A549 (cell line): ENCODE measurements around the gene ZNF775. TPM values are rescaled to one million over a fixed set of nuclear protein-coding genes. Genes with fewer than 3 reads are reported as not detected.

Experiments used
- ATAC-seq, 2 experiments: fragments of 200-7000 bp in 1 of 2; fragments of >200 bp in 1 of 2; cut with Nextera tagmentation in 1 of 2; cut with Tn5 transposase in 1 of 2; 3 replicates each; pipeline versions ENCODE4 v1.8.0 to v1.9.1; 2018 to 2020; ENCODE audit warnings: mild to moderate bottlenecking in 1 of 2, moderate library complexity in 1 of 2
- CTCF ChIA-PET: fragments of 300-600 bp; sonication (Branson Sonifier 250); formaldehyde crosslinking; extraction: SDS; loops from one replicate; lab custom pipeline; 2021; ENCODE audit warnings: antibody characterized with exemption, inconsistent platforms; lab: Yijun Ruan, JAX
- POLR2A ChIA-PET: fragments of 350-600 bp; formaldehyde crosslinking; extraction: SDS; loops from one replicate; lab custom pipeline; 2021; ENCODE audit warnings: antibody characterized with exemption, inconsistent platforms; lab: Yijun Ruan, JAX
- DNase-seq, 2 experiments: peaks; one replicate each; pipeline versions ENCODE4 v3.0.0 to v3.0.0-alpha.2; 2011 to 2016; ENCODE audit warnings: low read depth in 1 of 2, low spot score in 1 of 2
- FAIRE-seq: peaks from 2 replicates; lab custom pipeline; 2011; peaks lifted over from hg19 to GRCh38; lab: Jason Lieb, UNC
- H3K27ac ChIP-seq, 2 experiments: fragments of >200 bp; sonication (Bioruptor Twin); formaldehyde crosslinking; 3 replicates each; pipeline ENCODE4 v1.5.1; 2016 to 2017
- H3K4me1 ChIP-seq: fragments of >200 bp; sonication (Bioruptor Twin); formaldehyde crosslinking; 3 replicates; pipeline ENCODE4 v1.6.1; 2016
- H3K4me2 ChIP-seq: fragments of >200 bp; sonication (Bioruptor Twin); formaldehyde crosslinking; 3 replicates; pipeline ENCODE4 v1.6.1; 2016
- H3K4me3 ChIP-seq: fragments of >200 bp; sonication (Bioruptor Twin); formaldehyde crosslinking; 3 replicates; pipeline ENCODE4 v1.5.1; 2016
- H3K9me3 ChIP-seq: fragments of >200 bp; sonication (Bioruptor Twin); formaldehyde crosslinking; 3 replicates; pipeline ENCODE4 v1.6.1; 2016
- ATOH8 ChIP-seq: fragments of 250-450 bp; sonication (Bioruptor Pico); IDR thresholded peaks from 2 replicates; pipeline ENCODE4 v1.5.0; 2020; ENCODE audit warnings: low read depth, mild to moderate bottlenecking, moderate library complexity
- CHD4 ChIP-seq: fragments of 200-600 bp; sonication (generic); IDR thresholded peaks from 2 replicates; pipeline ENCODE4 v1.6.1; 2016; ENCODE audit warnings: antibody characterized with exemption, mild to moderate bottlenecking, borderline replicate concordance
- EHMT2 ChIP-seq: fragments of 200-600 bp; sonication (generic); IDR thresholded peaks from 2 replicates; pipeline ENCODE4 v1.6.1; 2016; ENCODE audit warnings: antibody characterized with exemption, low read depth, mild to moderate bottlenecking, moderate library complexity
- ELK1 ChIP-seq: fragments of 150-350 bp; IDR thresholded peaks from 2 replicates; pipeline ENCODE4 v1.6.1; 2014; ENCODE audit warnings: low read depth, mild to moderate bottlenecking, low read length
- FOSL2 ChIP-seq, 2 experiments: fragments of 450-650 bp in 1 of 2; fragments of >200 bp in 1 of 2; sonication (Bioruptor Twin) in 1 of 2; formaldehyde crosslinking; IDR thresholded peaks; 2 replicates each; pipeline versions ENCODE4 v1.5.0 to v1.6.1; 2016 to 2020; ENCODE audit warnings: mild to moderate bottlenecking in 1 of 2, moderate library complexity in 1 of 2
- FOXS1 ChIP-seq: fragments of 250-450 bp; sonication (Bioruptor Pico); IDR thresholded peaks from 2 replicates; pipeline ENCODE4 v1.5.0; 2020; ENCODE audit warnings: mild to moderate bottlenecking, moderate library complexity
- HES2 ChIP-seq: fragments of >200 bp; sonication (Bioruptor Twin); formaldehyde crosslinking; IDR thresholded peaks from 2 replicates; pipeline ENCODE4 v1.6.1; 2016
- HMGXB4 ChIP-seq: fragments of 250-450 bp; sonication (Bioruptor Pico); IDR thresholded peaks from 2 replicates; pipeline ENCODE4 v1.5.0; 2021; ENCODE audit warnings: mild to moderate bottlenecking, moderate library complexity, borderline replicate concordance
- HOXA7 ChIP-seq: fragments of 250-450 bp; sonication (Bioruptor Pico); IDR thresholded peaks from 2 replicates; pipeline ENCODE4 v1.5.0; 2020; ENCODE audit warnings: mild to moderate bottlenecking, moderate library complexity
- HOXB13 ChIP-seq: fragments of 250-450 bp; sonication (Bioruptor Pico); IDR thresholded peaks from 2 replicates; pipeline ENCODE4 v1.5.0; 2020; ENCODE audit warnings: low read depth, mild to moderate bottlenecking, moderate library complexity
- JUN ChIP-seq, 2 experiments: fragments of >200 bp; sonication (Bioruptor Twin); formaldehyde crosslinking; IDR thresholded peaks; 2 replicates in 1 of 2; 3 replicates in 1 of 2; pipeline ENCODE4 v1.6.1; 2016 to 2017
- MAX ChIP-seq: IDR thresholded peaks from 2 replicates; pipeline ENCODE4 v1.6.1; 2012
- MAZ ChIP-seq: fragments of 150-350 bp; IDR thresholded peaks from 2 replicates; pipeline ENCODE4 v1.6.1; 2014; ENCODE audit warnings: antibody characterized with exemption, low read depth, low read length, borderline replicate concordance
- MYC ChIP-seq: IDR thresholded peaks from 2 replicates; pipeline ENCODE4 v1.6.1; 2012; ENCODE audit warnings: mild to moderate bottlenecking, inconsistent platforms, low read length, improper control_type of control experiment, borderline replicate concordance
- PBX3 ChIP-seq: IDR thresholded peaks from 2 replicates; pipeline ENCODE4 v1.6.1; 2012
- REST ChIP-seq: fragments of 200-600 bp; sonication (generic); IDR thresholded peaks from 2 replicates; pipeline ENCODE4 v1.6.1; 2016; ENCODE audit warnings: antibody characterized with exemption, mild to moderate bottlenecking, moderate library complexity
- RNF2 ChIP-seq: fragments of 200-600 bp; sonication (generic); IDR thresholded peaks from 2 replicates; pipeline ENCODE4 v1.6.1; 2016; ENCODE audit warnings: low read depth, mild to moderate bottlenecking, antibody characterized with exemption, moderate library complexity, borderline replicate concordance
- USF2 ChIP-seq: fragments of 450-650 bp; IDR thresholded peaks from 2 replicates; pipeline ENCODE4 v1.6.1; 2014; ENCODE audit warnings: antibody characterized with exemption
- WGBS: methylation state at CpG from one replicate; pipeline ENCODE4 v1.1.6; 2017; ENCODE audit errors: missing lambda C conversion rate; 5-methylcytosine and 5-hydroxymethylcytosine counted together
- polyA plus RNA-seq, 4 experiments: library from polyadenylated mRNA; depleted of rRNA in 3 of 4; stranded (reverse); fragments of >200 nt; fragmentation: RNase III in 1 of 4; extraction: RNeasy Plus Mini Kit Qiagen cat#74134 plus additional on column Dnase treatment in 1 of 4; gene quantifications; 2 replicates in 3 of 4; 3 replicates in 1 of 4; pipeline ENCODE4 v1.2.3, GENCODE V29; 2011 to 2017

ZNF775 gene
- polyA plus RNA-seq, 2 of the 4 experiments (the other 2 are of a cell fraction) = 1.7 to 5.4 TPM

- no peak for DNase-seq
- WGBS = 72% methylated on average over 19 of the region's 19 CpGs
- CTCF ChIA-PET = interaction anchor here (1.2 kb wide), 1 partner anchor 10 kb away, joined by 3 read pairs; a partner anchor contains a TSS
Measured at GRCh38 chr7:150415161-150416153, 36.3 kb downstream of the ZNF775 start.

GRCh38 chr7:150417239-150417638, 38.1 kb downstream of the ZNF775 start:
- ChIA-PET CTCF (interaction anchor here (1.3 to 1.6 kb wide), 3 partner anchors 7 to 60 kb away, joined by 3 to 5 read pairs (median 3); no protein-coding TSS in a partner anchor), POLR2A (no interaction called here)
- WGBS = 79% methylated on average over 10 of the region's 10 CpGs
- no peak overlapping the region for H3K27ac ChIP-seq
- no peak for FAIRE-seq
- no peak for DNase-seq
- peaks cover 5% of the 10 kb centered on the region; the same call in 1 of the 3 replicates for H3K4me1 ChIP-seq
- H3K9me3 ChIP-seq = no peaks in the 10 kb centered on the region
- no peak overlapping the region for H3K4me2 ChIP-seq
- ATAC-seq = no peak
- H3K4me3 ChIP-seq = no peak overlapping the region
- no peak for TF ChIP-seq CHD4
- TF ChIP-seq HOXA7 (CRISPR knock-in tag) = no peak
- no peak for TF ChIP-seq USF2
- no peak for TF ChIP-seq REST
- TF ChIP-seq MAZ = no peak
- TF ChIP-seq MAX = no peak
- no peak for TF ChIP-seq FOSL2 (IDR thresholded peaks at IDR 0.05)
- TF ChIP-seq FOSL2 (CRISPR knock-in tag; IDR thresholded peaks at IDR 0.05) = no peak
- TF ChIP-seq ATOH8 = no peak

More at GRCh38 chr7:150415161-150416153, 36.3 kb downstream of the ZNF775 start:
- no peak for FAIRE-seq
- POLR2A ChIA-PET = no interaction called here
- Histone ChIP-seq H3K4me3 (no peak overlapping the region), H3K27ac (no peak overlapping the region), H3K9me3 (no peaks in the 10 kb centered on the region), H3K4me2 (no peak overlapping the region), H3K4me1 (peaks cover under 1% of the 10 kb centered on the region; the same call in 1 of the 3 replicates)
- TF ChIP-seq FOXS1 (CRISPR knock-in tag) = no peak
- TF ChIP-seq JUN (IDR thresholded peaks at IDR 0.05) = no peak
- TF ChIP-seq MYC = no peak
- TF ChIP-seq MAX = no peak
- TF ChIP-seq HMGXB4 = no peak
- no peak for TF ChIP-seq EHMT2
- no peak for TF ChIP-seq MAZ
- no peak for TF ChIP-seq RNF2
- no peak for TF ChIP-seq HOXB13 (CRISPR knock-in tag)
- TF ChIP-seq HES2 = no peak
- TF ChIP-seq ELK1 = no peak
- TF ChIP-seq CHD4 = no peak
- no peak for TF ChIP-seq PBX3
- no peak for ATAC-seq
